GM12891 (cell line): Measurements from ENCODE around the gene AVPR2.

Source experiments
- PAX5 ChIP-seq: IDR thresholded peaks from 2 replicates; pipeline ENCODE4 v1.6.1; 2011; ENCODE audit warnings: low read length, moderate library complexity, mild to moderate bottlenecking; ENCODE audit not compliant: insufficient read depth, severe bottlenecking
- POLR2A ChIP-seq: IDR thresholded peaks from 2 replicates; pipeline ENCODE4 v1.6.1; 2011; ENCODE audit warnings: low read depth, low read length, control low read depth
- POLR2AphosphoS5 ChIP-seq: IDR thresholded peaks from 2 replicates; pipeline ENCODE4 v1.6.1; 2011; ENCODE audit warnings: low read depth, low read length, control low read depth
- POU2F2 ChIP-seq: IDR thresholded peaks from 2 replicates; pipeline ENCODE4 v1.6.1; 2011; ENCODE audit warnings: low read depth, mild to moderate bottlenecking, control low read depth, low read length, moderate library complexity
- SPI1 ChIP-seq: IDR thresholded peaks from 2 replicates; pipeline ENCODE4 v1.6.1; 2011; ENCODE audit warnings: low read depth, low read length, control low read depth
- TAF1 ChIP-seq: IDR thresholded peaks from 2 replicates; pipeline ENCODE4 v1.6.1; 2011; ENCODE audit warnings: low read depth, low read length, control low read depth

DNA sequence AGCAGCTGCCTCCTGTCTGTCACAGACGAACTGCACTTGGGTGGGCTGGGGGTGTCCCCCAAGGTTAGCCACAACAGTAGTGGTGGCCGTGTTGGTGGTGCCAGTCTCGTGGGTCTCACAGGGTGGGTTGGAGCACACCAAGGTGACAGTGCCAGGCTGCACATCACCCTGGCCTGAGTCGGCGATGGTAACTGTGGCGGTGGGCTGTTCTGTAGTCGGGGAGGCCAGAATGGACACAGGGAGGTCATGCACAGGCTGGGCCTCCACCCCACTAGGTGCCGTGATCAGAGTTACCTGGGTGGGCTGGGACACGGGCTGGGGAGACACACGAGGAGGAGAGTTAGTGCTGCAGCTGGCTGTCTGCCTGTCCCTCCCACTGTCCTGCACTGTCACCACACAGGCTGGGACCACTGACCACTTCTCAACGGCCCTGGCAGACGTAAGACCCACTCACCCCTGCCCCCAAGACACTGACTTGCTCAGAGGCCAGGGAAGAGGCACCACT is 50.8 kb downstream of the AVPR2 start:
- TF ChIP-seq POLR2A (no peak), POLR2AphosphoS5 (no peak), TAF1 (no peak), POU2F2 (no peak), SPI1 (no peak), PAX5 (no peak)
